GM12878 (cell line): ENCODE results near the gene GUK1. TPM values are rescaled to one million over a fixed set of nuclear protein-coding genes. Genes with fewer than 3 reads are reported as not detected.

Experiments used
- ATAC-seq: fragments of 200-7000 bp; cut with Tn5 transposase; 3 replicates; pipeline ENCODE4 v1.9.1; 2020; ENCODE audit warnings: mild to moderate bottlenecking, moderate library complexity
- BruUV-seq: library from RNA; stranded (reverse); fragments of 400-500 nt; replicated peaks from 2 replicates; lab custom pipeline; 2021; lab: Mats Ljungman, UMichigan
- CTCF ChIA-PET: fragments of 300-600 bp; sonication (Branson Sonifier 250); formaldehyde crosslinking; extraction: SDS; loops from one replicate; lab custom pipeline; 2021; ENCODE audit warnings: inconsistent platforms; lab: Yijun Ruan, JAX
- POLR2A ChIA-PET: fragments of 350-600 bp; formaldehyde crosslinking; extraction: SDS; loops from one replicate; lab custom pipeline; 2021; ENCODE audit warnings: inconsistent platforms; lab: Charles Lee
- RAD21 ChIA-PET: fragments of 300-600 bp; sonication (Branson Sonifier 250); formaldehyde crosslinking; loops from one replicate; lab custom pipeline; 2023; ENCODE audit warnings: antibody characterized with exemption; ENCODE audit not compliant: unreplicated experiment; lab: Charles Lee
- SMC1A ChIA-PET: fragments of 300-600 bp; sonication (Branson Sonifier 250); formaldehyde crosslinking; loops from one replicate; lab custom pipeline; 2023; ENCODE audit not compliant: unreplicated experiment, uncharacterized antibody; lab: Charles Lee
- DNase-seq: peaks from one replicate; pipeline ENCODE4 v3.0.0-alpha.2; 2011; ENCODE audit warnings: low read depth, low spot score
- FAIRE-seq: peaks from 3 replicates; lab custom pipeline; 2011; peaks lifted over from hg19 to GRCh38; lab: Jason Lieb, UNC
- H2AFZ ChIP-seq: 2 replicates; pipeline ENCODE4 v1.6.0; 2011; ENCODE audit warnings: low read depth, low read length, control low read depth; ENCODE audit not compliant: control insufficient read depth
- H3K27ac ChIP-seq: 2 replicates; pipeline ENCODE4 v1.5.1; 2011; ENCODE audit warnings: control low read depth; ENCODE audit not compliant: control insufficient read depth, insufficient read depth
- H3K27me3 ChIP-seq, 2 experiments: replicated peaks in 1 of 2; 2 replicates each; pipeline versions ENCODE4 v1.6.0 to v1.6.1; 2011; ENCODE audit warnings: low read length in 1 of 2; ENCODE audit not compliant: control insufficient read depth in 2 of 2, insufficient read depth in 2 of 2
- H3K36me3 ChIP-seq, 2 experiments: 2 replicates each; pipeline ENCODE4 v1.5.1; 2011; ENCODE audit warnings: low read length in 1 of 2; ENCODE audit not compliant: control insufficient read depth in 2 of 2, insufficient read depth in 2 of 2
- H3K4me1 ChIP-seq: 2 replicates; pipeline ENCODE4 v1.6.1; 2011; ENCODE audit warnings: mild to moderate bottlenecking, low read length, moderate library complexity, mixed read lengths; ENCODE audit not compliant: control insufficient read depth, insufficient read depth
- H3K4me2 ChIP-seq: 2 replicates; pipeline ENCODE4 v1.6.0; 2011; ENCODE audit warnings: control low read depth; ENCODE audit not compliant: control insufficient read depth, insufficient read depth
- H3K4me3 ChIP-seq: fragments of 200-600 bp; sonication (generic); 2 replicates; pipeline ENCODE4 v1.5.1; 2016
- H3K79me2 ChIP-seq: 2 replicates; pipeline ENCODE4 v1.6.0; 2011; ENCODE audit warnings: low read length; ENCODE audit not compliant: control insufficient read depth, insufficient read depth
- H3K9ac ChIP-seq: 2 replicates; pipeline ENCODE4 v1.8.0; 2011; ENCODE audit warnings: low read length, control low read depth, mixed read lengths; ENCODE audit not compliant: control insufficient read depth, insufficient read depth
- H3K9me3 ChIP-seq: replicated peaks from 3 replicates; pipeline ENCODE4 v1.5.1; 2011; ENCODE audit warnings: mild to moderate bottlenecking, low read length; ENCODE audit not compliant: control insufficient read depth, insufficient read depth
- H4K20me1 ChIP-seq: 2 replicates; pipeline ENCODE4 v1.6.0; 2011; ENCODE audit not compliant: control insufficient read depth, insufficient read depth
- BCL3 ChIP-seq: IDR thresholded peaks from 2 replicates; pipeline ENCODE4 v1.6.1; 2011; ENCODE audit warnings: borderline replicate concordance, low read depth, mild to moderate bottlenecking, moderate library complexity, low read length; ENCODE audit not compliant: insufficient read depth, poor library complexity, severe bottlenecking
- BHLHE40 ChIP-seq, 2 experiments: fragments of 450-650 bp in 1 of 2; IDR thresholded peaks; 2 replicates each; pipeline ENCODE4 v1.6.1; 2011 to 2017; ENCODE audit warnings: low read depth in 2 of 2, borderline replicate concordance in 1 of 2, improper control_type of control experiment in 1 of 2, low read length in 1 of 2, mild to moderate bottlenecking in 1 of 2
- ESRRA ChIP-seq: IDR thresholded peaks from 2 replicates; pipeline ENCODE4 v1.6.1; 2012; ENCODE audit warnings: mild to moderate bottlenecking, low read length, improper control_type of control experiment
- SMAD1 ChIP-seq: fragments of 450-650 bp; IDR thresholded peaks from 2 replicates; pipeline ENCODE4 v1.6.1; 2018; ENCODE audit warnings: mild to moderate bottlenecking, low read depth; ENCODE audit not compliant: partially characterized antibody
- WGBS: methylation state at CpG from one replicate; pipeline ENCODE4 v1.1.6; 2016; ENCODE audit warnings: low lambda C conversion rate; ENCODE audit not compliant: insufficient replicate concordance, insufficient coverage; ENCODE audit errors: missing lambda C conversion rate; 5-methylcytosine and 5-hydroxymethylcytosine counted together
- in situ Hi-C: fragments of 300-500 bp; cut with MboI; formaldehyde crosslinking; loops from 9 replicates; pipeline ENCODE4 v1.14.3; 2018; ENCODE audit warnings: mixed read lengths
- intact Hi-C: fragments of 100-400 bp; cut with micrococcal nuclease; formaldehyde crosslinking; loops from one replicate; pipeline ENCODE4 v1.14.2; 2022; ENCODE audit not compliant: unreplicated experiment
- polyA plus RNA-seq, 11 experiments: library from polyadenylated mRNA; depleted of rRNA in 4 of 11; unstranded in 6 of 11; stranded (reverse) in 5 of 11; fragments of >200 nt; fragmentation: Nextera tagmentation in 4 of 11; fragmentation: Illumina TruSeq in 1 of 11; extraction: Ambion mirVana in 4 of 11; extraction: Trizol in 1 of 11; gene quantifications; 1 replicate in 1 of 11; 2 replicates in 10 of 11; pipeline versions ENCODE4 v1.2.1 to v1.2.3, GENCODE V29; 2011 to 2016; ENCODE audit warnings: inconsistent platforms in 2 of 11, missing spikeins in 2 of 11, low read depth in 1 of 11
- total RNA-seq, 4 experiments: library from RNA; depleted of rRNA in 3 of 4; stranded (reverse); fragments of >200 nt in 3 of 4; fragmentation: Illumina TruSeq in 1 of 4; extraction: Trizol in 1 of 4; gene quantifications; 2 replicates each; pipeline versions ENCODE4 v1.2.1 to v1.2.3, GENCODE V29; 2013 to 2021

GUK1 gene
- total and polyA plus RNA-seq, 10 of the 15 experiments (the other 5 are each of a cell fraction or from before 2014, with no cell fraction given), result 6.3 to 357 (median 203) TPM

DNA sequence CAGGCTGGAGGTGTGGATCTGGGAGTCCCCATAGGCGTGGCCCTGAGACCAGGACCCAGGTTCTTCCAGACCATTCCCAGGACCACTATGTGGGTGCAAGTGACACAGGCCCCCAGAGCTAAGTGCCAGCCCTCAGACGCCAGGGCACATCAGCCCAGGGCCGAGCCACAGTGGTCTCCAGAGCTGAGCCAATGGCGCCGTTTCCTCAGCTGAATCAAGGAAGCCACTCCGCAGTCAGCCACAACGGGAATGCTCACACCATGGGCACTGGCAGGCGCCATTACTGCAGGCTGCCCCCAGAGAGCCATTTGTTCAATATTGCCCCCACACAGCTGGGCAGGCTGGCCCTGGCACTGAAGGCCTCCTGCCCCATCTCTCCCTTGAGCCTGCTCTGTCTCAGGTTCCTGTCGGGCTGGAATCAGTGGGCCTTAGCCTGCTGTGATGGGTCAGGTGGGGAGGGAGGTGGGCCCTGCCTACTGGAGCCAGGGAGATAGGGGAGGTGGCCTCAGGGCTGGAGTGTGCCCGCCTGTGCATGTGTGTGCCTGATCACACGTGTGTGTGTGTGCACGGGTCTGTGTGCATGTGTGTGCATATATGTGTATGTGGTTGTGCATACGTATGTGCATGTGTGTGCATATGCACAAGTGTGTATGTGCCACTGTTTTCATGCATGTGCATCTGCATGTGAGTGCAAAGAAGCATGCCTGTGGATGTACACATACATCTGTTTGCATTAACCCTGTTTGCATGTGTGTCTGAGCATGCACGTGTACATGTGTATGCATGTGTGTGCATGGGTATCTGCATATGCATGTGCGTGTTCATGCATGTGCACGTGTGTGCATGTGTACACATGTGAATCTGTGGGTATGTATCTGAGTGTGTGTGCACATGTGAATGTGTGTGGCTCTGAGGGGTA is 15.8 kb downstream of the GUK1 start:
- H2AFZ ChIP-seq, result no peak overlapping the region
- no peaks in the 10 kb centered on the region for H3K4me1 ChIP-seq
- in situ Hi-C loops, result no loop called here
- ChIA-PET CTCF (no interaction called here), POLR2A (no interaction called here), RAD21 (no interaction called here), SMC1A (no interaction called here)
- H3K27ac ChIP-seq, result no peak overlapping the region
- no peaks in the 10 kb centered on the region for H3K9me3 ChIP-seq
- no peak overlapping the region for H3K4me2 ChIP-seq
- ATAC-seq (no peak), DNase-seq (no peak), FAIRE-seq (no peak)
- no peaks in the 10 kb centered on the region; the same call in 1 of the 2 replicates for H4K20me1 ChIP-seq
- intact Hi-C loops, result no loop called here
- 64% methylated on average over 16 of the region's 16 CpGs for WGBS
- H3K9ac ChIP-seq, result no peak overlapping the region
- no peak overlapping the region for H3K4me3 ChIP-seq
- no peaks in the 10 kb centered on the region for H3K36me3 ChIP-seq
- BruUV-seq, result no TSS peak
- no peaks in the 10 kb centered on the region for H3K27me3 ChIP-seq
- no peaks in the 10 kb centered on the region for H3K79me2 ChIP-seq
- TF ChIP-seq BHLHE40 (IDR thresholded peaks at IDR 0.05; ENCODE audit: borderline replicate concordance in 1 of 2, low read depth in 2 of 2, low read length in 1 of 2) (no peak), BCL3 (peak; percentile 21), SMAD1 (no peak)

GRCh38 chr1:228156515-228156881 is 16.4 kb downstream of the GUK1 start:
- ChIA-PET POLR2A (no interaction called here), CTCF (no interaction called here), RAD21 (no interaction called here), SMC1A (no interaction called here)
- 17% methylated on average over 9 of the region's 9 CpGs for WGBS
- Histone ChIP-seq H4K20me1 (no peaks in the 10 kb centered on the region; the same call in 1 of the 2 replicates), H2AFZ (no peak overlapping the region), H3K79me2 (no peaks in the 10 kb centered on the region), H3K4me1 (no peaks in the 10 kb centered on the region), H3K4me3 (no peak overlapping the region), H3K27ac (no peak overlapping the region), H3K9me3 (no peaks in the 10 kb centered on the region), H3K4me2 (no peak overlapping the region), H3K36me3 (no peaks in the 10 kb centered on the region), H3K9ac (no peak overlapping the region), H3K27me3 (no peaks in the 10 kb centered on the region)
- no peak for FAIRE-seq
- intact Hi-C loops, result no loop called here
- in situ Hi-C loops, result no loop called here
- no peak for TF ChIP-seq ESRRA
- no peak for DNase-seq
- BruUV-seq, result no TSS peak
- no peak for ATAC-seq
